ENCODE measurements around the gene EYA2.

DNA sequence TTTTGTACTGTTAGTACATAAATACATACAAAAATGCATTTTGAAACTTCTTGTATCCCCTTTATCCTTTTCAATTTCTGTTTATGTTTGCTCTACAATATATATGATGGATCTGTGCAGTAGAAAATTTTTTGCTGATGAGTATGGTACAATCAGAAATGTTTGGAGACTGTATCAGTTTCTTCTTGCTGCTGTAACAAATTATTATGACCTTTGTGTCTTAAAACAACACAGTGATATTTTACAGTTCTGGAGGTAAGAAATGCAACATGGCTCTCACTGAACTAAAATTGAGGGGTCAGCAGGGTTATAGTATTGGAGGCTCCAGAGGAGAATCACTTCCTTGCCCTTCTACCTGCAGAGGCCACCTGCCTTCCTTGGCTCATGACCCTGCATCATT, 184.4 kb downstream of the EYA2 start:
- TF ChIP-seq, protein P1, sequence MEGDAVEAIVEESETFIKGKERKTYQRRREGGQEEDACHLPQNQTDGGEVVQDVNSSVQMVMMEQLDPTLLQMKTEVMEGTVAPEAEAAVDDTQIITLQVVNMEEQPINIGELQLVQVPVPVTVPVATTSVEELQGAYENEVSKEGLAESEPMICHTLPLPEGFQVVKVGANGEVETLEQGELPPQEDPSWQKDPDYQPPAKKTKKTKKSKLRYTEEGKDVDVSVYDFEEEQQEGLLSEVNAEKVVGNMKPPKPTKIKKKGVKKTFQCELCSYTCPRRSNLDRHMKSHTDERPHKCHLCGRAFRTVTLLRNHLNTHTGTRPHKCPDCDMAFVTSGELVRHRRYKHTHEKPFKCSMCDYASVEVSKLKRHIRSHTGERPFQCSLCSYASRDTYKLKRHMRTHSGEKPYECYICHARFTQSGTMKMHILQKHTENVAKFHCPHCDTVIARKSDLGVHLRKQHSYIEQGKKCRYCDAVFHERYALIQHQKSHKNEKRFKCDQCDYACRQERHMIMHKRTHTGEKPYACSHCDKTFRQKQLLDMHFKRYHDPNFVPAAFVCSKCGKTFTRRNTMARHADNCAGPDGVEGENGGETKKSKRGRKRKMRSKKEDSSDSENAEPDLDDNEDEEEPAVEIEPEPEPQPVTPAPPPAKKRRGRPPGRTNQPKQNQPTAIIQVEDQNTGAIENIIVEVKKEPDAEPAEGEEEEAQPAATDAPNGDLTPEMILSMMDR (conservative IDR thresholded peaks at IDR 0.05 in 1 of 2, IDR thresholded peaks at IDR 0.05 in 1 of 2; ENCODE audit: extremely low read depth in 1 of 2, insufficient read depth in 1 of 2, low read depth in 1 of 2, low read length in 2 of 2): no peak
- no peak for TF ChIP-seq EZH2 (IDR thresholded peaks at IDR 0.05; ENCODE audit: borderline replicate concordance, low read length)

Measured in mammary epithelial cell (primary cell).